Memory B cell (primary cell): ENCODE results near the gene CPAMD8.

ENCODE experiments used
- ATAC-seq: fragments of 150-1000 bp; cut with Tn5 transposase; 2 replicates; pipeline ENCODE4 v1.10.0; 2021; ENCODE audit warnings: low read depth, mild to moderate bottlenecking, moderate library complexity
- DNase-seq, 2 donors: peaks; one replicate each; pipeline ENCODE4 v3.0.0; 2022; ENCODE audit warnings: low spot score in 2 of 2
- H3K27ac Mint-ChIP-seq: one replicate; pipeline ENCODE4 v1.8.0; 2022; ENCODE audit warnings: mild to moderate bottlenecking, moderate library complexity, mixed read lengths
- H3K27me3 Mint-ChIP-seq: one replicate; pipeline ENCODE4 v1.8.0; 2022; ENCODE audit warnings: mixed read lengths
- H3K36me3 Mint-ChIP-seq: one replicate; pipeline ENCODE4 v1.8.0; 2022; ENCODE audit warnings: mild to moderate bottlenecking, mixed read lengths
- H3K4me1 Mint-ChIP-seq: one replicate; pipeline ENCODE4 v1.8.0; 2022; ENCODE audit warnings: mixed read lengths
- H3K4me3 Mint-ChIP-seq: one replicate; pipeline ENCODE4 v1.8.0; 2022; ENCODE audit warnings: mild to moderate bottlenecking, moderate library complexity, mixed read lengths
- H3K9me3 Mint-ChIP-seq: one replicate; pipeline ENCODE4 v1.8.0; 2022; ENCODE audit warnings: mixed read lengths

The CPAMD8 gene

GRCh38 chr19:17026706-17027534 is at the start of gene CPAMD8:
Gene CPAMD8 (minus strand): TSS chr19:17026810. CDS start chr19:17026642, 168 bp downstream.
- Mint-ChIP-seq H3K4me3 (peak within 1 kb of the TSS; percentile 84), H3K9me3 (peaks cover 10% of the 10 kb centered on the region), H3K27ac (no peak within 1 kb of the TSS), H3K36me3 (peaks cover 8% of the 10 kb centered on the region), H3K27me3 (peaks cover 31% of the 10 kb centered on the region), H3K4me1 (peaks cover 8% of the 10 kb centered on the region)
- DNase-seq (no peak), ATAC-seq (no peak)

GRCh38 chr19:17075864-17076542 is 49.4 kb upstream of the CPAMD8 start:
- Mint-ChIP-seq H3K9me3 (no peaks in the 10 kb centered on the region), H3K27ac (peak overlapping the region; percentile 97), H3K27me3 (no peaks in the 10 kb centered on the region), H3K4me1 (peaks cover 51% of the 10 kb centered on the region), H3K36me3 (peaks cover 5% of the 10 kb centered on the region), H3K4me3 (peak overlapping the region; percentile 99)
- ATAC-seq (no peak), DNase-seq (peak; percentile 36 to 55)

DNA sequence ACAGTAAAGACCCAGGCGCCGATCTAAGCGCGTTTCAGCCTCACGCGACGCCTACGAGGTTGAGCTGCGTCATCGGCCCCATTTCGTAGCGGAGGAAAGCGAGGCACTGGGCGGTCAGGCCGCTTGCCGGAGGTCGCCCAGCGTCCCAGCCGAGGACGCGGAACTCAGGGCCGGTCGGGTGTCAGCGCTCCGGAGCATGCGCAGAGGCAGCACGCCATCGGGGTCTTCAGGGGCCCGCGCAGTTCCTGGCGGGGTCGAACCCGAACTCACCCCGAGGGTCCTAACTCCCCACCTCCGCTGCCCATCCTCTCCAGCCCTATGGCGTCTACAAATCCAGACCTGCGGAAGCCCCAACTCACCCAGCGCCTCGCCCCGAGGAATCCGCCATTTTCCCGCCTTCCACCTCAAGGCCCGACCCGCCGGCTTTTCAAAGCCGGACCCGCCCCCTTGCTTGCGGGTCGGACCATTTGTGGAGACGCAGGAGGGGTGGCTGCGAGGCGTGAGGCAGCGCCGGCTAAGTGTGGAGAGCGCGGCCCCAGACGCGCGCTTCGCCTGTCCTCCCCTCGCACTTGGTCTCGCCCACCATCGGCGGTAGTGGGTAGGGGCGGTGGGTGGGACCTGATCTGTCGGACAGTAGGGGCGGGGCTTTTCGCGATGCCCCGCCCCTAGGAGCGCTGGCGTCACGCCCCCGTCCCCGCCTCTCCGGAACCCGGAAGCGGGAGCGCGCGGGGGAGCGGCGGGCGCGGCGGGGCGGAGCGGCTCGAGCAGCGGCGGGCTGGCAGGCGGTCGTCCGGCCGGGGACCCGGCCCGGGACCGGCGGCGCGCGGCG is 48.6 kb upstream of the CPAMD8 start, which contains the start of the genes HAUS8 and MYO9B:
HAUS8 (minus strand) TSS at position 418 of the 829 bp plus-strand sequence; CDS start at position 388, 30 bp downstream.
MYO9B (plus strand) TSS at position 743 of the 829 bp plus-strand sequence. CDS start 25,941 bp downstream, outside the sequence.
- H3K27ac Mint-ChIP-seq: peak within 1 kb of the TSS; percentile 97
- H3K9me3 Mint-ChIP-seq: no peaks in the 10 kb centered on the region
- H3K27me3 Mint-ChIP-seq: no peaks in the 10 kb centered on the region
- DNase-seq: peak; percentile 95 to 99
- peaks cover 8% of the 10 kb centered on the region for H3K36me3 Mint-ChIP-seq
- peaks cover 53% of the 10 kb centered on the region for H3K4me1 Mint-ChIP-seq
- peak; percentile 73 for ATAC-seq
- peak within 1 kb of the TSS; percentile 99 for H3K4me3 Mint-ChIP-seq

- DNase-seq (no peak), ATAC-seq (no peak)
- H3K9me3 Mint-ChIP-seq: no peaks in the 10 kb centered on the region
- H3K36me3 Mint-ChIP-seq: peaks cover 12% of the 10 kb centered on the region
- peak overlapping the region; percentile 99 for H3K4me3 Mint-ChIP-seq
- H3K4me1 Mint-ChIP-seq: peaks cover 53% of the 10 kb centered on the region
- no peaks in the 10 kb centered on the region for H3K27me3 Mint-ChIP-seq
- H3K27ac Mint-ChIP-seq: peak overlapping the region; percentile 97
Measured at GRCh38 chr19:17074634-17075034, 48.0 kb upstream of the CPAMD8 start.

- peak overlapping the region; percentile 97 for H3K27ac Mint-ChIP-seq
- H3K4me3 Mint-ChIP-seq: peak overlapping the region; percentile 99
- no peaks in the 10 kb centered on the region for H3K9me3 Mint-ChIP-seq
- H3K27me3 Mint-ChIP-seq: no peaks in the 10 kb centered on the region
- peaks cover 12% of the 10 kb centered on the region for H3K36me3 Mint-ChIP-seq
- DNase-seq (peak; percentile 57 to 66), ATAC-seq (peak; percentile 46)
- peaks cover 50% of the 10 kb centered on the region for H3K4me1 Mint-ChIP-seq
Measured at GRCh38 chr19:17073869-17074633, 47.4 kb upstream of the CPAMD8 start.

- Mint-ChIP-seq H3K4me3 (no peak overlapping the region), H3K36me3 (peaks cover 9% of the 10 kb centered on the region), H3K27me3 (no peaks in the 10 kb centered on the region), H3K4me1 (peaks cover 44% of the 10 kb centered on the region), H3K27ac (no peak overlapping the region), H3K9me3 (no peaks in the 10 kb centered on the region)
- ATAC-seq: no peak
- no peak for DNase-seq
Measured at GRCh38 chr19:17070912-17071311, 44.3 kb upstream of the CPAMD8 start.

- no peaks in the 10 kb centered on the region for H3K9me3 Mint-ChIP-seq
- peaks cover 43% of the 10 kb centered on the region for H3K4me1 Mint-ChIP-seq
- ATAC-seq (no peak), DNase-seq (no peak)
- peaks cover 9% of the 10 kb centered on the region for H3K36me3 Mint-ChIP-seq
- H3K4me3 Mint-ChIP-seq: no peak overlapping the region
- no peaks in the 10 kb centered on the region for H3K27me3 Mint-ChIP-seq
- peak overlapping the region; percentile 47 for H3K27ac Mint-ChIP-seq
Measured at GRCh38 chr19:17070421-17070820, 43.8 kb upstream of the CPAMD8 start.

GRCh38 chr19:17069193-17069592 is 42.6 kb upstream of the CPAMD8 start:
- no peak overlapping the region for H3K4me3 Mint-ChIP-seq
- H3K36me3 Mint-ChIP-seq: peaks cover 9% of the 10 kb centered on the region
- DNase-seq (no peak), ATAC-seq (no peak)
- peak overlapping the region; percentile 55 for H3K27ac Mint-ChIP-seq
- no peaks in the 10 kb centered on the region for H3K27me3 Mint-ChIP-seq
- no peaks in the 10 kb centered on the region for H3K9me3 Mint-ChIP-seq
- H3K4me1 Mint-ChIP-seq: peaks cover 49% of the 10 kb centered on the region

DNA sequence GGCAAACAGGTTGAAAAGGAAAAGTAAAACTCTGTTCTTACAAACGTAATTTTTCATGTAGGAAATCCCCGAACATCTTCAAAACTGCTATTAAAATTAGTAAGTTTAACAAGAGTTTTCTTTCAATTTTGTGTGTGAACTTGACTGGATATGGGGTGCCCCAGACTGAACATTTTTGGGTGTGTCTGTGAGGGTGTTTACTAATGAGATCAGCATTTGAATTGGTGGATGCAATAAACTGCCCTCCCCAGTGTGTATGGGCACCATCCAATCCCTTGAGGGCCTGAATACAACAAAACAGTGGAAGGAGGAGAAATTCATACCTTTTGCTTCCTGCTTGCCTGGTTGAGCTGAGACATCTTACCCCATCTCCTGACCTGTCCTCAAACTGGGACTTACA is 36.8 kb upstream of the CPAMD8 start:
- H3K27ac Mint-ChIP-seq: no peak overlapping the region
- no peak overlapping the region for H3K4me3 Mint-ChIP-seq
- ATAC-seq: no peak
- H3K36me3 Mint-ChIP-seq: peaks cover 10% of the 10 kb centered on the region
- peaks cover 26% of the 10 kb centered on the region for H3K4me1 Mint-ChIP-seq
- no peak for DNase-seq
- no peaks in the 10 kb centered on the region for H3K27me3 Mint-ChIP-seq
- no peaks in the 10 kb centered on the region for H3K9me3 Mint-ChIP-seq

DNA sequence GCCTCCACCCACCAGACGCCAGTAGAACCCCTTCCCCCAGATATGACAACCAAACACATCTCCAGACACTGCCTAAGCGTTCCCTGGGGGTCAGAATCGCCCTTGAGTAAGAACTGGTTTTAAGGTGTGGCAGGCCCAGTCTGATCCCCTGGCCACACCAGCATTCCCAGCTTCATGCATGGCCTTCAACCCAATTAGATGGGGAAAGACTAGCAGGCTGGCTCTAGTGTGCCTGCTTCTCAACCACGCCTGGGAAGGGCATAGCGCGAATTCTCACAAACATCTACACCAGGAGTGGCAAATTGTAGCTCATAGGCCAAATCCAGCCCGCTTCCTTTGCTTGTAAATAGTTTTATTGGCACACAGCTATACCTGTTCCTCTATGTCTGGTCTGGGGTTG is 35.1 kb upstream of the CPAMD8 start:
- H3K27me3 Mint-ChIP-seq: no peaks in the 10 kb centered on the region
- no peaks in the 10 kb centered on the region for H3K9me3 Mint-ChIP-seq
- no peak overlapping the region for H3K4me3 Mint-ChIP-seq
- no peak for ATAC-seq
- H3K4me1 Mint-ChIP-seq: peaks cover 19% of the 10 kb centered on the region
- H3K36me3 Mint-ChIP-seq: peaks cover 16% of the 10 kb centered on the region
- no peak overlapping the region for H3K27ac Mint-ChIP-seq
- no peak for DNase-seq

DNA sequence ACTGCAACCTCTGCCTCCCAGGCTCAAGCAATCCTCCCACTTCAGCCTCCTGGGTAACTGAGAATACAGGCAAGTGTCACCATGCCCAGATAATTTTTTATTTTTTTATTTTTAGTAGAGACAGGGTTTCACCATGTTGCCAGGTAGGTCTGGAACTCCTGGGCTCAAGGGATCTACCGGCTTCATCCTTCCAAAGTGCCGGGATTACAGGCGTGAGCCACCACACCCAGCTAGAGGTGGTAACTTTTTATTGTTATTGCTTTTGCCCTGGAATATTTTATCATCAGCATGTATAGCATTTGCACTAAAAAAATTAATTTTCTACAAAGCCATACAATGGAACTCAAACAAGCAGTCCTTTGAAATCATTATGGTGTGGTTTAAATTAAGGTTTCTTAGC is 34.6 kb upstream of the CPAMD8 start:
- peaks cover 15% of the 10 kb centered on the region for H3K4me1 Mint-ChIP-seq
- no peaks in the 10 kb centered on the region for H3K9me3 Mint-ChIP-seq
- DNase-seq (no peak), ATAC-seq (no peak)
- peaks cover 18% of the 10 kb centered on the region for H3K36me3 Mint-ChIP-seq
- H3K27me3 Mint-ChIP-seq: no peaks in the 10 kb centered on the region
- no peak overlapping the region for H3K4me3 Mint-ChIP-seq
- H3K27ac Mint-ChIP-seq: no peak overlapping the region

DNA sequence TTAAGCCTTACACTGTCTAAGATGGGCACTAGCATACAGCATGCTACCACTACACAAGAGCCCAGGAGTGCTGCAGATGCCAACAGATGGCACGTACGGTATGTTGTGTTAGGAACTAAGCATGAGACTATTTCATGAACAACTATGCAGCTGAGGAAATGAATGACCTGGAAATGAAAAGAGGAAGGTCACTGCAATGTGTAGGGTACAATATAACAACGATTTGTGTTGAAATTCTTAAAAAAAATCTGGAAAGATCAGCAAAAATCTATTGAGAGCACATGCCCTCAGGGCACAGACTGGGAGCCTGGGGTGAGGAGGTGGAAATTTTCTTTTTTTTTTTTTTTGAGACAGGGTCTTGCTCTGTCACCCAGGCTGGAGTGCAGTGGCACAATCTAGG is 34.2 kb upstream of the CPAMD8 start:
- no peaks in the 10 kb centered on the region for H3K27me3 Mint-ChIP-seq
- ATAC-seq (no peak), DNase-seq (no peak)
- peaks cover 21% of the 10 kb centered on the region for H3K36me3 Mint-ChIP-seq
- no peaks in the 10 kb centered on the region for H3K9me3 Mint-ChIP-seq
- H3K4me3 Mint-ChIP-seq: no peak overlapping the region
- H3K4me1 Mint-ChIP-seq: peaks cover 15% of the 10 kb centered on the region
- no peak overlapping the region for H3K27ac Mint-ChIP-seq

DNA sequence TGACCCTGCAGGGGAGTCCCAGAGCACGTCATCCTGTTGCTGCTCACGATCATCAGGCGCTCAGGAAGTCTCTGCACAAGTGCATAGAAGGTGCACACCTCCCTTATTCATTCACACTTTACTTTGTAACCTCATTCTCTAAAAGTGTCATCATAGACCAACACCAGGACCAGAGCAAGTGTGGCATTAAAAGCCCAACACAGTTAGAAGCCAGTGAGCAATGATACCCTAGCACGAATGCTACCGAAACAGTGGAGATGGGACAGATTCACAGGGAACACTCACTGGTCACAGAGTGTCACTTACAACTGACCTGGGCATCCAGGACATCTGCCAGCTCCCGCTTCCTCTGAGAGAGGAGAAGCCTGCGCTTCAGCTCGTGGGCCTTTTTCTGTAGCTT is 31.6 kb upstream of the CPAMD8 start:
- no peaks in the 10 kb centered on the region for H3K27me3 Mint-ChIP-seq
- H3K36me3 Mint-ChIP-seq: peaks cover 26% of the 10 kb centered on the region
- H3K27ac Mint-ChIP-seq: no peak overlapping the region
- no peaks in the 10 kb centered on the region for H3K4me1 Mint-ChIP-seq
- H3K9me3 Mint-ChIP-seq: no peaks in the 10 kb centered on the region
- no peak for ATAC-seq
- H3K4me3 Mint-ChIP-seq: no peak overlapping the region
- no peak for DNase-seq
